GM18861 (cell line): ENCODE data around the gene GOLPH3L.
"Not testable (repeated sequence)": the region's sequence is repeated elsewhere in the genome, so short reads cannot be mapped to it uniquely, and the experiment has no call there.

Source experiments
- ATAC-seq: cut with Tn5 transposase; IDR thresholded peaks from one replicate; pipeline ENCODE4 v1.9.1; 2021; ENCODE audit not compliant: unreplicated experiment

GOLPH3L gene

GRCh38 chr1:150619576-150620509, 77.1 kb downstream of the GOLPH3L start:
- ATAC-seq: no peak

DNA sequence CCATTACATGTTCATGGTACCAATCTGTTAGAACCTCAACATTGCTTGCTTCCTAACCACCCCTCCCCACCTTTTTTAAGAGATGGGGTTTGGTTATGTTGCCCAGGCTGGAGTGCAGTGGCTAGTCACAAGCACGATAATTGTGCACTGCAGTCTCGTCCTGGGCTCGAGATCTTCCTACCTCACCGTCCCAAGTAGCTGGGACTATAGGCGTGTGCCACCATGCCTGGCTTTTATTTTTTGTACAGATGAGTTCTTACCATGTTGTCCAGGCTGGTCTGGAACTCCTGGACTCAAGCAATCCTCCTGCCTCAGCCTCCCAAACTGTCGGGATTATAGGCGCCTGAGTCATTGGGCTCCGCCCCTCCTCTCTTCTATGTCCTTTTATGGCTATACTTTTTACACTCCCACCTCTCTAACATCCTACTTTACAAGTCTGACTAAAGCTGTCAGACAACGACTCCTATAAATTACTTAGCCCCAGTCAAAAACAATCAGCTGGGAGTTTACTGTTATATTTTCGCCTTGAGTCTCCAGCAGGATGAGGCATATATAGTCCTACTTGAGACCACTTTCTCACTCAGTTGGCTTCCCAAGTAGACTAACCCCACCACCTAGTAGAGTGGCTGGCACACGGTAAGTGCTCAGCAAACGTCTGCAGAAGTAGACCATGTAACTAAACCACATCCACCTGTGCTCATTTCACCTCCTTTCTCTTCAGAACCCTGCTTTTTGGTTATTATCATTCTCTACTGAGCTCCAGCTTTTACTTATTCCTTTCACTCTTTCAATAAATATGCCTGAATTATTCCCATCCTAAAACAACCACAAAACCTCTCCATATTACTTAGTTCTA, 81.4 kb downstream of the GOLPH3L start:
- no peak for ATAC-seq

GRCh38 chr1:150613061-150613920, 83.7 kb downstream of the GOLPH3L start:
- peak; percentile 41 for ATAC-seq

- no peak for ATAC-seq
These were observed 85.0 kb downstream of the GOLPH3L start for GRCh38 chr1:150612014-150612345.

- no peak for ATAC-seq
These were observed 86.4 kb downstream of the GOLPH3L start for GRCh38 chr1:150610576-150610975.

DNA sequence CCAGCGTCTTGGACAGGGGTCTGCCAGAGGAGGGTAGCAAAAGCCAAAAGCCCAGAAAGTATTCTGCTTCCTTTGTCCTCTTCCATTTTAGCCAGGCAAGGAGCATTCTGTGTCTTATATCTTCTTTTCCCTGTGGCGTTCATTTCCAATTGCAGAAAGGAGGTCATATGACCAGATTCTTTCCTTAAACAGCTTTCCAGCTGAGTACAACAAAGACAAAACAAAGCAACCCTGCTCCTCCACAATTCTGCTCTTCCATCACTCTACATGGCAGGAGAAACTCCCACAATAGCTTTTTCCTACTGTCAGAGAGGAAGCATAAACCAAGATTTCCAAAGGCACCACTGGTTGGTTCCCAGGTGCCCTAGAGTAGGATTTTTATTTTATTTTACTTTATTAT, 87.2 kb downstream of the GOLPH3L start:
- no peak for ATAC-seq

GRCh38 chr1:150606463-150607142, 90.4 kb downstream of the GOLPH3L start:
- ATAC-seq: no peak

DNA sequence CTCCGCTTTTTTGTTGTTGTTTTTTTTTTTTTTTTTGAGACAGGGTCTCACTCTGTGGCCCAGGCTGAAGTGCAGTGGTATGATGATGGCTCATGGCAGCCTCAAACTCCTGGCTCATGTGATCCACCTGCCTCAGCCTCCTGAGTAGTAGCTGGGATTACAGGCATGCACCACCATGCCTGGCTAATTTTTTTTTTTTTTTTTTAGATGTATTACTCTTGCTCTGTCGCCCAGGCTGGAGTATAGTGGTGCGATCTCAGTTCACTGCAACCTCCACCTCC, 91.6 kb downstream of the GOLPH3L start:
- ATAC-seq: not testable (repeated sequence)

DNA sequence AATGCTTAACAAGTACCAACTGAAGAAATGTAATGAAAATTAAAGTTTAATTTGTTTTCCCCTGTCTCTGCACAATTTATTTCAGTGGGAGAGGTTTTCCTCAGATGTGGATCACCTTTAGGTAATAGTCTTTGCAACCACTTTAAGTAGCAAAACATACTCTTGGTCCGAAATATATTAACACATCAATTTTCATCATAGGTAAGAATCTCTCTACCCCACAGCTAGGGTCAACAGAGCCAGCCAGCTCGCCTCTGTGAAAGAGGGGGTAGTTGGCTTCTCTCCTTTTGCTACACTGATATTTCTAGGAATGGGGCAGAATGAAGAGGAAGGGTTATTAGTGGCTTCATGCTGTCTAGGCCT, 92.7 kb downstream of the GOLPH3L start:
- no peak for ATAC-seq

DNA sequence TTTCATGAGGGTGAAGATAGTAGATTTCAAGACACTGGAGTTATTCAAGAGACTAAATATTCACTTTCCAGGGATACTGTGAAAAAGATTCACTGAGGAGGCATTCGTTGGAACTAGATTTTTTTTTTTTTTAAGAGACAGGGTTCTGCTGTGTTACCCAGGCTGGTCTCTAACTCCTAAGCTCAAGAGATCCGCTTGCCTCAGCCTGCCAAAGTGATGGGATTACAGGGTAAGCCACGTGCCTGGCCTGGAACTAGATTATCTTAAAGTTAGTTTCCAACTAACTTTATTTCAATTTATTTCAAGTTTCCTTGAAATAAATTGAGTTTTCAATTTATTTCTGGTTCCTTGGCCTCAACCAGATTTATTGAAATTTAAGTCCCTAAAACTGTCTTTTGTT, 93.2 kb downstream of the GOLPH3L start:
- ATAC-seq: no peak

DNA sequence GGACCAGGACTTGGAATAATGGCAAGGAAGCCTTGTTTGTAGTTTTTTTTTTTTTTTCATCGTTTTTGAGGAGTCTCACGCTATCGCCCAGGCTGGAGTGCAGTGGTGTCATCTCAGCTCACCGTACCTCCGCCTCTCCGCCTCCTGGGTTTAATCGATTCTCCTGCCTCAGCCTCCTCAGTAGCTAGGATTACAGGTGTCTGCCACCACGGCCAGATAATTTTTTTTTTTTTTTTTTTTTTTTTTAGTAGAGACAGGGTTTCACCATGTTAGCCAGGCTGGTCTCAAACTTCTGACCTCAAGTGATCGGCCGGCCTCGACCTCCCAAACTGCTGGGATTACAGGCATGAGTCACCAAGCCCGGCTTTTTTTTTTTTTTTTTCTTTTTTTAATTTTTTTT, 94.6 kb downstream of the GOLPH3L start:
- ATAC-seq: not testable (repeated sequence)

GRCh38 chr1:150601540-150601939, 95.4 kb downstream of the GOLPH3L start:
- no peak for ATAC-seq

- ATAC-seq: not testable (repeated sequence)
These were observed 98.6 kb downstream of the GOLPH3L start for GRCh38 chr1:150598346-150598745.

GRCh38 chr1:150596976-150597375, 100.0 kb downstream of the GOLPH3L start:
- no peak for ATAC-seq
